Stimulated activated CD8-positive, alpha-beta memory T cell treated with anti-CD3 and anti-CD28 coated beads, Interleukin-15, amount 100 ng/mL, for 1 hour (primary cell): ENCODE measurements around the gene PAXIP1.

Experiments used
- DNase-seq: peaks from one replicate; pipeline ENCODE4 v3.0.0-alpha.2; 2020; ENCODE audit warnings: low read depth

Gene PAXIP1

DNA sequence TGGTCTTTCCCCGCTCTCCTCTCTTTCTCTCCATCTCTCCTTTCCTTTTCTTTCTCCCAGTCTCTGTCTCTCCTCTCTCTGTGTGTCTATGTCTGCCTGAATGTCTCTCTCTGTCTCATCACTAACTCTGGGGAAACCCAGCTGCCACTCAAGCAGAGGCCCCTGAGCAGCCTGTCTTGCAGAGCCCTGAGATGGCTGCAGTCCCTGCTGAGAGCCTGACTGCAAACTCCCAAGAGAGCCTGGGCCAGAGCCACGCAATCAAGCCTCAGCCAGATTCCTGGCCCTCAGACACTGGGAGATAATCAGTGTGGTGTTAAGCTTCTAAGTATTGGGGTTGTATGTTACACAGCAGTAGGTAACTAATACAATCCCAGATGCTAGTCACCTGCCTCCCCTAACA, 91.5 kb downstream of the PAXIP1 start:
- DNase-seq: no peak

DNA sequence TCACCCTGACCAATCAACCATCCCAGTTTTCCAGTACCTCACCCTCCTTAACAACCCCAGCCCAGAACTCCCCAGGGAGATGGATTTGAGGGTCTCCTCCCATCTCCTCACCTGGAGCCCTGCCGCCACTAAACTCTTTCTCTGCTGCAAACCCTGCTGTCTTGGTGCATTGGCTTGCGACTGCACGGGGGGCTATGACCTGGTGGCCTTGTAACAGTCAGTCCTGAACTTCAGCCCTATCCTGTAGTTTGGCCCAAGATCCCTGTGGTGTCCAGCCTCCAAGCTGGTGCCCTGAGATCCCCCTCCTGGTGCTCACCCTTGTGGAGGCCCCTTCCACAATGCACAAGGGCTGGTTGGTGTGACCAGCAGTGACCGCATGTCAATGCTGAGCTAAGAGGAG, 91.9 kb downstream of the PAXIP1 start:
- no peak for DNase-seq

DNA sequence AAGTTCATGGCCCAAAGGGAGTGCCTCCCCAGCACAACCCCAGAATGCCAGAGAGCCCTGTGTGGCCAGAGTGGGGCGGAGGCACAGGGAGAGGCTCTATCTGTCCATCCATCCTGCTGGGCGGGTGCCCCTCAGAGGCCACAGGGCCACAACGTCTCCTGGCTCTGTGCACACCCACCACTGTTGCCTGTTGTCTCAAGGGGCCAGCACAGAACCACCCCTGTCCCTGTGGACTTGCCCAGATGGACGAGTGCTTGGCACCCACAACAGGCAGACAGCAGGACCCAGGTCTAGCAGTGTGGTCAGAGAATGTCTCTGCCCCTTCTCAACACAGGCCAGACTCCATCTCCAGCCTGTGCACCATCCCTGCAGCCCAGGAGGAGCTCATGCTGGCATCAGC, 92.8 kb downstream of the PAXIP1 start:
- DNase-seq: no peak

DNA sequence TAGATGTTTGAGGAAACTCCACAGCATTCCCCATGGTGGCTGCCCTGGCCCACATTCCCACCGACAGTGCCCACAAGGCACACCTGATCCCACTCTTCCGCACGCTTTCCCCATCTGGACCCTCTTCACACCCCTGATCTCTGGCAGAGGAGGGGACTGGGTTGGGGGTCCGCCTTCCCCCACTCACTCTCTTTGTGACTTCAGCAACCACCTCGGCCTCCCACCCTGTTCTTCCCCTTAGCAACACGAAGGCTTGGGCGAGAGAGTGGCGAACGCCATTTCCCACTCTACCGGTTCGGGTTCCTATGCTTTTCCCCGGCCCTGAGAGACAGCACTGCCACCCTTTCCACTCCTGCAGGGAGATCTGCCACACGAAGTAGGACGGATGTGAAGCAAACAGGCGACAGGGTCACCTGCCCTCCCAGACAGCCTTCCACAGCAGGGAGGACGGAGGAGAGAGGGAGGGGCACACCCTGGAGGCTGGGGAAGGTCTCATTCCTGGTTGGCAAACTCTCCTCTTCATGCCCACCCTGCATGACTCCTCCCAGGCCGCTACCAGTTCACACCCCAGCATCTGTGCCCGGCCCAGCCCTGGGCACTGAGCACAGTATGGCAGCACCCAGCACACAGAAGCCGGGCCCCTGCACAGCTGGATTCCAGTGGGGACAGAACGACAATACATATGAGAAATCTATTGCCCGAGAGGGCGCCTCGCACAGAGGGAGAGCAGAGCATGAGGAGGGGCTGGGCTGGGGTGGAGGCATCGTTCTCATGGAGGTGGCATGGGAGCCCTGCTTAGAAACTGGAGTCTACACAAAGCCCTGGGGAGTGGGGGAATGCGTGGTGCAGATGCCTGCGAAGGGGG, 93.5 kb downstream of the PAXIP1 start:
- no peak for DNase-seq

DNA sequence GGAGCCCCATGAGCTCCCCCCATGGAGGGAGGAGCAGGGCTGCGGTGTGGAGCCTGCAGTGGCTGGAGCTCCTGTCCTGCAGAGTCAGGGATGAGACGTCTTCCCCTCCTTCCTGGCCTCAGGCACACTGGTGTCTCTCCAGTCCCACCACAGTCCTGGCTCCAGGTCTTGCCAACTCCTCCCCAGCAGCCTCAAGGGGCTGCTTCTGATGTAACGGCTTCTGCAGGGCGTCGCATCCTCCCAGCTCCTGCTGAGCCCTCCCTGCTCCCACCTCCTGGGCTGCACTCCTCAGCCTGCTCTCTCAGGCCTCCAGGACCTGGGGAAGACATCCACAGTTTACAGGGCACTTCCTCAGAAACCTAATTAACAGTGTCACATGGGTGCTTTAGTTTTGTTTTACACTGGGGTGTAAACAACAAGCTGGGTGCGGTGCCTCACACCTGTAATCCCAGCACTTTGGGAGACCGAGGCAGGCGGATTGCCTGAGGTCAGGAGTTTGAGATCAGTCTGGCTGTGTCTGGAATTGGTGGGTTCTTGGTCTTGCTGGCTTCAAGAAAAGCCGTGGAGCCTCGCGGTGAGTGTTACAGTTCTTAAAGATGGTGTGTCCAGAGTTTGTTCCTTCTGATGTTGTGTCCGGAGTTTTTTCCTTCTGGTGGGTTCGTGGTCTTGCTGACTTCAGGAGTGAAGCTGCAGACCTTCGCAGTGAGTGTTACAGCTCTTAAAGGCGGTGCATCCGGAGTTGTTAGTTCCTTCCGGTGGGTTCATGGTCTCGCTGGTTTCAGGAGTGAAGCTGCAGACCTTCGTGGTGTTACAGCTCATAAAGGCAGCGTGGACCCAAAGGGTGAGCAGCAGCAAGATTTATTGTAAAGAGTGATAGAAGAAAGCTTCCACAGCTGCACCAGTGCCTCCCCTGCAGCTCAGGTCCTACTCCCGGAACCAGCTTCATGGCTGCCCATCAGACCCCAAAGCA, 95.0 kb downstream of the PAXIP1 start:
- DNase-seq: no peak

DNA sequence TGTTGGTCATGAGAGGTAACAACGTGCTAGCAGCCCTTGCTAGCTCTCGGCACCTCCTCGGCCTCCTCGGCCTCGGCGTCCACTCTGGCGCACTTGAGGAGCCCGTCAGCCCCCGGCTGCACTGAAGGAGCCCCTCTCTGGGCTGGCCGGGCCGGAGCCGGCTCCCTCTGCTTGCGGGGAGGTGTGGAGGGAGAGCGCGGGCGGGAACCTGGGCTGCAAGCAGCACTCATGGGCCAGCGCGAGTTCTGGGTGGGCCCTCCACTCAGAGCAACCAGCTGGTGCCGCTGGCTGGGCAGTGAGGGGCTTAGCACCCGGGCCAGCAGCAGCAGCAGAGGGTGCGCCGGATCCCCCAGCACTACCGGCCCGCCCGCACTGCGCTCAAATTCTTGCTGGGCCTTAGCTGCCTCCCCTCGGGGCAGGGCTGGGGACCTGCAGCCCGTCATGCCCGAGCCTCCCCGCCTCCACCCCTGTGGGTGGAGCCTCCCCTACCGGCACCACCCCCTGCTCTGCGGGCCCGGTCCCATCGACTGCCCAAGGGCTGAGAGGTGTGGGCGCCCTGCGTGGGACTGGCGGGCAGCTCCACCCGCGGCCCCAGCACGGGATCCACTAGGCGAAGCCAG, 96.1 kb downstream of the PAXIP1 start:
- DNase-seq: no peak

DNA sequence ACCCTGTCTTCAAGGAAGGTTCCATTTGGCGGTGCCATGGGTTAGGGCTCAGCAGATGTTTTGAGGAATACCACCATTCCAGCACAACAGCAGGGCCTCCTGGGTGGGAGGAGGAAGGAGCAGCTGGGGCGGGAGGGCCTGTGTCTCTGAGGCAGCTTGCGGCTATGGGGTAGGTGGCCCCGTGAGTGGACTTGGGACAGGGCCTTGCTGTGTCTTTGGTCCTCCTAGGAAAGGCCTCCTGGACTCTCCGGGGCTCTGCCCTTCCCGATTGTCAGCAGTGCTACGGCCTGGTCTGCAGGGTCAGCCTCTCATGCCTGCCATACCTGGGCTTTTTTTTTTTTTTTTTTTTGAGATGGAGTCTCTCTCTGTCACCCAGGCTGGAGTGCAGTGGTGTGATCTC, 96.7 kb downstream of the PAXIP1 start:
- DNase-seq: no peak

DNA sequence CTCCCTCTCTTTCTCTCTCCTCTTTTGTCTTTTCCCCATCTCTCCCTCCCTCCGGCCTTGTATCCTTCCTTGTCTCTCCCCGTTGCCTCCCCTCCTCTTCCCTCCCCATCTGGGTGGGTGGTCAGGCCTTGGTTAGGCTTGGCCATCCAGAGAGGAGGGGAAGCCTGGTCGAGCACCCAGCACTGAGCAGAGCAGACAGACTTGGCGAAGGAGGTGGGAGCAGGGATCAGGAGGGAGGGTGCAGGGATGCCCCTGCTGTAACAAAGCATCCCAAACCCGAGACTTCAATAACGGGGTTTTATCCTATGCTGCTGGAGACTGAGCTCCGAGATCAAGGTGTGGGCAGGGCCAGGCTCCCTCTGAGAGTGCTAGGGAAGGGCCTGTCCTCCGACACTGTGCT, 97.3 kb downstream of the PAXIP1 start:
- DNase-seq: no peak

DNA sequence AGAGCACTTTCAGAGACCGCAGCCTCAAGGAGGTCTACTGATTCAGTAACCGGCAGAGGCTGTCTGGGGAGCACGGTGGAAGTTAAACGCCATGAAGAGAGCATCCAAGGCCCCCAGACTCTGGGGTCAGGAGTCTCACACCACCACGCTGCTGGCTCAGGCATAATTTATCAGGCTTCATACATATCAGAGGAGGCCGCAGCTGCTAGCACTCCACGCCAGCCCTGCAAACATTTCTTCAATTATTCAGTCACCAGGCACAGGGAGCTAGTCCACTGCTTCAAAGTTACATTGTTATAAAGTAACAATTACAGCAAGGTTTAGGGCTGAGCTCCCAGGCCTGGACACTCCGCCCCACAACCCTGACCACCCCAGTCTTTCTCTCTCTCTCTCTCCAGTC, 97.8 kb downstream of the PAXIP1 start:
- DNase-seq: no peak

DNA sequence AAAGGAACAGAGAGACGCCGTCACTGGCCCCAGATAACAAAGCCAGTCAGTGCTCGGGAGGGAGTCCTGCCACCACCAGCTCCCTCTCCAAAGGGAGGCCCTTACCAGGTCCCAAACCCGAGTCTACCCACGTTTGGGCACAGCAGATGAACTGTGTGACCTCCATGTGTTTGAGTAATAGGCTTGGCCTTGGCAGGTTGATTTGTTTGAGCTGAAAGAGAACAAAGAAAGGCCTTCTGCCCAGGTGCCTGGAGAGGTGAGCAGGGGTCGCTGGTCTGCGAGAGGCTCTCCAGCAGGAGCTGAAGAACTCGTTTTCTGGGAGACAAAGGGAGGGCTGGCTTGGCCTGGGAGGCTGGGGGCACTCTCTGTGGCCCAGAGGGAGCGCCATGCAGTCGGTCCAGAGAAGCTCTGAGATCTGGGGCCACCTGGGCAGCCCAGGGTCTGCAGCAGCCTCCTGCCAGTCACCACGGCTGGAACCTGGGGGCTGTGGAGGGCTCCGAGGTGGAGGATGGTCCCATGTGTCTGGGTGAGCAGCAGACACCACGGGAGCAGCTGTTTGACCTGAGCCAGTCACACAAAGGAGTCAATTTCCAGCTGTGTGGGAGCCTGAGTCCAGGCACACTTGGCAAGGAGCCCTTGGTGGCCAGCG, 99.7 kb downstream of the PAXIP1 start:
- no peak for DNase-seq

DNA sequence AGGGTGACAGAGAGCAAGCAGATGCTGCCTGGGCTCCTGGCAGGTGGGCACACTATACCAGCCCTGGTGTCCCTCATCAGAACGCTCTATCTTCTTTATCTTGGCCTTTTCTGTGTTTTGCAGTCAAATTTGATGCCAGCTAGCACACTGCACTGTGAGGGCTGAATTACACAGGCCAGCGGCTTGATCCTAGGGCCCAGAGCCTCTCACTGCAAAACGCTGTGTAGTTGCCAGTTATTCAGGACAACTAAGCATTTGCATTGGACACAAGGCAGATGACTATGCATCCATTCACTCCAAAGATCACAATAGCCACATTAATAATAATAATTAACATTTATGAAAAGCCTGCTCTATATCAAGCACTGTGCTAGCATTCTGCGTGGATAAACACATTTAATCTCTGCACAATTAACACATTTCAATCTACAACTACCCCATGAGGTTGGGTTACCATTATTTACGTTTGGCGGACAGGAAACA, 100.3 kb downstream of the PAXIP1 start:
- DNase-seq: no peak

DNA sequence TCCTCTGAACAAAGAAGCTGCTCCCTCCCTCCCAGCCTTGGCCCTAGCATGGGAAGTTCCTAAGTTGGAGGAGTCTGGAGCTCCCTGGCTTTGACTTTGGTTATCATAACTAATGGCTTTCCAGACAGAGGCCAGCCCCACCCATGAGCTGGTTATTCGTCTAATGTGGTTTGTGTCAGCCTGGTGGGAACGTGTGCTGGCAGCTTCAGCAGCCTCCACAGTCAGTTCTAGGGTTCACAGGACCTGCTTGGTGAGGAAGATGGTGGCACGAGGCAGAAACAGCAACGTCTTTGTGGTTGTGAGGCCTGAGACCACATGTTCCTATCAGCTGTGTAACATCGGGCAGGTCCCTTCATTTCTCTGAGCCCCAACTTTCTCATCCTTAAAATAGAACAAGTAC, 103.1 kb downstream of the PAXIP1 start:
- DNase-seq: no peak

DNA sequence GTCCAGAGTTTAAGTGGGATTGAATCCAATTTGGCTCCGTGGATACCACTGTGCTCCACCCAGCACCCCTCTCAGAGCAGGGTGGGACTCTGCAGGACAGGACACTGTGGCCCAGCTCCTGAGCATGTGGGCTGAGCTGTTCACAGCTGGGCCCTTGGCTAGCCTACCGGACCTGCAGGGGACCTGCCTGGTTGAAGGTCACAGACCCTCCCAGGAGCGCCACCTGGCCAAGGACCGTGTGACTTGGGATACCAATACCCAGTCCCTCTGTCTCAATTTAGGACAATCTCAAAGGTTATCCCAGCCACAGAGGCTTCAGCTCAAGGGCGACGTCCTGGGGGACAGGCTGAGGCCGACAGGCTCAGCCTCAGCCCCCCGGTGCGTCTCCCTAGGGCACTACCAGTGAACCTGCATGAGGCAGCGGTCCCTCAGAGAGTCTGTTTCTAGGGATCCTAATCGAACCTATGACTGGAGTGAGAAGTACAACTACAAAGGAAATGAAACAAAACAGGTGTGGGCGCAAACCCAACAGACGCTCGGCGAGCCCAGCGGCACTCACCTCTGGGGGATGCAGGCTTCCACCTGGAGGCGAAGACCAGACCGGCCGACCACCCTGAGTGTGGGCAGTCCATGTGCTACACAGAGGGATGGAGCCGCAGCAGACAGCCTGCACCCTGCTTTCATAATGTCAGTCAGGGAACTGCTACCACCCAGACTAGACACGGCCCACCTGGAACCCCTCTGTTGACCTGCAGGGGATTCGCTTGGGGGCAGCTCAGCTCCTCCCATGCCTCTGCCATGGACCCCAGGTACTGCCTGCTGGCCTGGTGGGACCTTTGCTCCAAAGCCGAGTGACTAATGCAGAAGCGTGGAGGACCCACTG, 103.7 kb downstream of the PAXIP1 start:
- no peak for DNase-seq

DNA sequence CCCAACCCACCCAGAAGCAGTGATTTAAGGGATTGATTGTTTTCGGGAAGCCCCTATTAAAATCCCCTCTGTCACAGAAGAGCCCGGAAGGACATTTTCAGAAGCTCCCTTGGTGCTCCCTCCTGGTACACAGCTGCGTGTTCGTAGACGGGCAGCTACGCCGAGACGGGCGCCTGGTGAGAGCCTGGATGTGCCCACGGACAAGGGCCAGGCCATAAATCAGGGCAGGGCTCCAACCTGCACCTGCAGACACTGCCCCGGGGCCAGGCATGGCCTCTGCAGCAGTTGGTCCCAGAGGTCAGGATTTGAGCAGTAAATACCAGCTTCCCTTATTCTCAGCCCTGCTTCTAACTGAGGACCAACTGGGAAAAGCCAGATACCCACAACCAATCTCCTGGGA, 106.8 kb downstream of the PAXIP1 start:
- no peak for DNase-seq
